DOHH2 (cell line): ENCODE data around the gene BANP.

ENCODE experiments used
- H3F3A ChIP-seq: fragments of 200-600 bp; sonication (generic), shearing (Covaris generic); 2 replicates; pipeline ENCODE4 v1.6.0; 2016; ENCODE audit warnings: antibody characterized with exemption, mild to moderate bottlenecking; ENCODE audit not compliant: control insufficient read depth, insufficient read depth
- H3K27ac ChIP-seq: fragments of 200-600 bp; sonication (generic); 2 replicates; pipeline ENCODE4 v1.5.1; 2014; ENCODE audit warnings: low read depth, mild to moderate bottlenecking, low read length, moderate library complexity
- H3K27me3 ChIP-seq: fragments of 200-600 bp; sonication (generic); 2 replicates; pipeline ENCODE4 v1.6.1; 2014; ENCODE audit warnings: mild to moderate bottlenecking, low read length, mixed read lengths; ENCODE audit not compliant: control insufficient read depth
- H3K36me3 ChIP-seq: fragments of 200-600 bp; sonication (generic); 2 replicates; pipeline ENCODE4 v1.6.1; 2014; ENCODE audit warnings: mild to moderate bottlenecking, low read length, moderate library complexity, mixed read lengths; ENCODE audit not compliant: control insufficient read depth
- H3K4me1 ChIP-seq: fragments of 200-600 bp; sonication (generic); 2 replicates; pipeline ENCODE4 v1.6.1; 2014; ENCODE audit warnings: mild to moderate bottlenecking, low read length, mixed read lengths; ENCODE audit not compliant: control insufficient read depth
- H3K4me2 ChIP-seq: fragments of 200-600 bp; sonication (generic); 2 replicates; pipeline ENCODE4 v1.6.0; 2014; ENCODE audit warnings: mild to moderate bottlenecking, low read length, moderate library complexity
- H3K4me3 ChIP-seq: fragments of 200-600 bp; sonication (generic); 2 replicates; pipeline ENCODE4 v1.5.1; 2014; ENCODE audit warnings: mild to moderate bottlenecking, low read length, mixed read lengths
- H3K79me2 ChIP-seq: fragments of 200-600 bp; sonication (generic); 2 replicates; pipeline ENCODE4 v1.6.1; 2014; ENCODE audit warnings: mild to moderate bottlenecking, low read length, mixed read lengths; ENCODE audit not compliant: control insufficient read depth
- H3K9me2 ChIP-seq: fragments of 200-600 bp; sonication (generic); replicated peaks from 2 replicates; pipeline ENCODE4 v1.6.1; 2014; ENCODE audit warnings: mild to moderate bottlenecking, low read length, mixed read lengths; ENCODE audit not compliant: control insufficient read depth
- H3K9me3 ChIP-seq: fragments of 200-600 bp; sonication (generic); 2 replicates; pipeline ENCODE4 v1.6.1; 2014; ENCODE audit warnings: antibody characterized with exemption, low read length, mixed read lengths; ENCODE audit not compliant: control insufficient read depth, insufficient read depth
- H4K20me1 ChIP-seq: fragments of 200-600 bp; sonication (generic); 2 replicates; pipeline ENCODE4 v1.6.0; 2014; ENCODE audit warnings: low read depth, mild to moderate bottlenecking, antibody characterized with exemption, low read length, moderate library complexity; ENCODE audit not compliant: control insufficient read depth, insufficient read depth
- CTCF ChIP-seq: fragments of 200-600 bp; sonication (generic); IDR thresholded peaks from one replicate; pipeline ENCODE4 v1.5.1; 2014; ENCODE audit warnings: antibody characterized with exemption, mild to moderate bottlenecking, low read depth, low read length; ENCODE audit not compliant: poor library complexity, severe bottlenecking
- EZH2phosphoT487 ChIP-seq: fragments of 200-600 bp; sonication (generic); IDR thresholded peaks from 2 replicates; pipeline ENCODE4 v1.6.1; 2017; ENCODE audit warnings: borderline replicate concordance, mild to moderate bottlenecking, antibody characterized with exemption, low read length, moderate library complexity, mixed read lengths

The BANP gene

GRCh38 chr16:87945351-87946042, 5.7 kb upstream of the BANP start:
- Histone ChIP-seq H3F3A (no peaks in the 10 kb centered on the region), H3K4me3 (no peak overlapping the region; the same call in 1 of the 2 replicates), H4K20me1 (no peaks in the 10 kb centered on the region), H3K27ac (no peak overlapping the region), H3K27me3 (0 out of 2 replicates have a peak, but pooled peaks cover 4% of the 10 kb centered on the region), H3K79me2 (no peaks in the 10 kb centered on the region), H3K9me2 (no peaks in the 10 kb centered on the region), H3K9me3 (no peaks in the 10 kb centered on the region), H3K4me1 (peaks cover 13% of the 10 kb centered on the region), H3K4me2 (peak overlapping the region; percentile 39), H3K36me3 (no peaks in the 10 kb centered on the region)
- TF ChIP-seq EZH2phosphoT487 (no peak), CTCF (no peak)

GRCh38 chr16:87946596-87947347, 4.5 kb upstream of the BANP start:
- TF ChIP-seq CTCF = no peak
- TF ChIP-seq EZH2phosphoT487 = no peak
- Histone ChIP-seq H3K4me2 (no peak overlapping the region), H4K20me1 (no peaks in the 10 kb centered on the region), H3K27me3 (0 out of 2 replicates have a peak, but pooled peaks cover 4% of the 10 kb centered on the region), H3K9me2 (no peaks in the 10 kb centered on the region), H3K4me3 (no peak overlapping the region), H3K79me2 (peaks cover 3% of the 10 kb centered on the region), H3K27ac (no peak overlapping the region), H3F3A (no peaks in the 10 kb centered on the region), H3K9me3 (no peaks in the 10 kb centered on the region), H3K4me1 (peaks cover 13% of the 10 kb centered on the region), H3K36me3 (peaks cover 2% of the 10 kb centered on the region)

GRCh38 chr16:87947356-87948118, 3.7 kb upstream of the BANP start:
- Histone ChIP-seq H3K27ac (no peak overlapping the region), H3K4me2 (no peak overlapping the region), H3K4me1 (peaks cover 17% of the 10 kb centered on the region), H3F3A (no peaks in the 10 kb centered on the region), H3K9me3 (no peaks in the 10 kb centered on the region), H3K36me3 (peaks cover 10% of the 10 kb centered on the region), H4K20me1 (no peaks in the 10 kb centered on the region), H3K27me3 (0 out of 2 replicates have a peak, but pooled peaks cover 4% of the 10 kb centered on the region), H3K4me3 (no peak overlapping the region), H3K79me2 (peaks cover 10% of the 10 kb centered on the region), H3K9me2 (no peaks in the 10 kb centered on the region)
- TF ChIP-seq EZH2phosphoT487 (no peak), CTCF (no peak)
